K562 (cell line): ENCODE measurements around the gene EIF2S1. TPM values are rescaled to one million over a fixed set of nuclear protein-coding genes. Genes with fewer than 3 reads are reported as not detected.

Source experiments
- CBX3 ChIP-seq, 2 experiments: IDR thresholded peaks; 1 replicate in 1 of 2; 2 replicates in 1 of 2; pipeline ENCODE4 v1.6.1; 2012; ENCODE audit warnings: inconsistent platforms in 2 of 2, low read length in 2 of 2, borderline replicate concordance in 1 of 2, control low read depth in 1 of 2
- GATAD2A ChIP-seq: fragments of 450-650 bp; IDR thresholded peaks from 2 replicates; pipeline ENCODE4 v1.6.1; 2017
- HDGF ChIP-seq: fragments of 450-650 bp; IDR thresholded peaks from 2 replicates; pipeline ENCODE4 v1.6.1; 2016
- KHSRP ChIP-seq: fragments of 450-650 bp; IDR thresholded peaks from 2 replicates; pipeline ENCODE4 v1.6.1; 2017
- KLF10 ChIP-seq: fragments of 250-450 bp; sonication (Bioruptor Pico); IDR thresholded peaks from 2 replicates; pipeline ENCODE4 v1.6.1; 2021; ENCODE audit warnings: matching md5 sums
- KLF13 ChIP-seq: fragments of 450-650 bp; IDR thresholded peaks from 2 replicates; pipeline ENCODE4 v1.6.1; 2016; ENCODE audit warnings: missing genetic modification characterization, low read depth, mild to moderate bottlenecking, missing compliant biosample characterization, moderate library complexity, borderline replicate concordance
- KLF16 ChIP-seq: IDR thresholded peaks from 2 replicates; pipeline ENCODE4 v1.6.1; 2016; ENCODE audit warnings: antibody characterized with exemption
- MTA1 ChIP-seq: fragments of 450-650 bp; IDR thresholded peaks from 2 replicates; pipeline ENCODE4 v1.6.1; 2017; ENCODE audit warnings: borderline replicate concordance
- MYC ChIP-seq, 2 experiments: fragments of 250-450 bp in 1 of 2; sonication (Bioruptor Pico) in 1 of 2; IDR thresholded peaks; 2 replicates each; pipeline versions ENCODE4 v1.5.1 to v1.6.1; 2012 to 2021; ENCODE audit warnings: low read depth in 2 of 2, borderline replicate concordance in 1 of 2, improper control_type of control experiment in 1 of 2, low read length in 1 of 2, mild to moderate bottlenecking in 1 of 2, moderate library complexity in 1 of 2
- NR2F6 ChIP-seq: fragments of 450-650 bp; formaldehyde crosslinking; IDR thresholded peaks from 2 replicates; pipeline ENCODE4 v1.4.0; 2020; ENCODE audit warnings: mild to moderate bottlenecking
- NR3C1 ChIP-seq: sonication (generic); formaldehyde crosslinking; IDR thresholded peaks from 2 replicates; pipeline ENCODE4 v1.8.1; 2022; ENCODE audit warnings: missing genetic modification reagents
- STAG1 ChIP-seq: sonication (generic); formaldehyde crosslinking; IDR thresholded peaks from 2 replicates; pipeline ENCODE4 v1.5.0; 2020; ENCODE audit warnings: missing genetic modification reagents, borderline replicate concordance
- ZC3H11A ChIP-seq: IDR thresholded peaks from 2 replicates; pipeline ENCODE4 v1.6.1; 2012; ENCODE audit warnings: low read depth, low read length, improper control_type of control experiment
- ZNF143 ChIP-seq: sonication (generic); formaldehyde crosslinking; IDR thresholded peaks from 2 replicates; pipeline ENCODE4 v1.9.0; 2022; ENCODE audit warnings: mild to moderate bottlenecking, missing genetic modification reagents
- polyA plus RNA-seq, 8 experiments: library from polyadenylated mRNA; depleted of rRNA in 4 of 8; stranded (reverse) in 5 of 8; unstranded in 3 of 8; fragments of >200 nt; fragmentation: Nextera tagmentation in 2 of 8; fragmentation: Illumina TruSeq in 1 of 8; extraction: Ambion mirVana in 2 of 8; extraction: Trizol in 1 of 8; gene quantifications; 2 replicates each; pipeline versions ENCODE4 v1.2.1 to v1.2.3, GENCODE V29; 2011 to 2014; ENCODE audit warnings: inconsistent platforms in 1 of 8, missing spikeins in 1 of 8
- total RNA-seq, 7 experiments: library from RNA; depleted of rRNA in 6 of 7; stranded (reverse); fragments of >200 nt in 6 of 7; fragmentation: Illumina TruSeq in 2 of 7; extraction: Trizol in 2 of 7; gene quantifications; 2 replicates each; pipeline versions ENCODE4 v1.2.1 to v1.2.3, GENCODE V29; 2011 to 2021; ENCODE audit warnings: low replicate concordance in 1 of 7
- TF ChIP-seq, protein P1 (sequence below): fragments of 450-650 bp; IDR thresholded peaks from one replicate; pipeline ENCODE4 v1.6.1; 2018; ENCODE audit warnings: mild to moderate bottlenecking, moderate library complexity; ENCODE audit not compliant: partially characterized antibody
- TF ChIP-seq, protein P2 (sequence below): fragments of 250-450 bp; sonication (Bioruptor Pico); IDR thresholded peaks from 2 replicates; pipeline ENCODE4 v1.5.0; 2021; ENCODE audit warnings: mild to moderate bottlenecking, borderline replicate concordance
- TF ChIP-seq, protein P3 (sequence below): IDR thresholded peaks from 3 replicates; pipeline ENCODE4 v1.6.1; 2011; ENCODE audit warnings: borderline replicate concordance, mild to moderate bottlenecking; ENCODE audit not compliant: insufficient read length, insufficient read depth
- TF ChIP-seq, protein P4 (sequence below): IDR thresholded peaks from 2 replicates; pipeline ENCODE4 v1.6.1; 2011; ENCODE audit not compliant: insufficient read length; ENCODE audit errors: extremely low read depth
- TF ChIP-seq, protein P5 (sequence below): fragments of 250-450 bp; sonication (Bioruptor Pico); IDR thresholded peaks from 2 replicates; pipeline ENCODE4 v1.5.0; 2021
- TF ChIP-seq, protein P6 (sequence below), 2 experiments: fragments of 200-800 bp in 1 of 2; sonication (Bioruptor generic) in 1 of 2; sonication (generic) in 1 of 2; formaldehyde crosslinking in 1 of 2; IDR thresholded peaks in 1 of 2; conservative IDR thresholded peaks in 1 of 2; 2 replicates each; pipeline versions ENCODE4 v1.5.0 to v1.6.1; 2016 to 2020; ENCODE audit warnings: missing compliant biosample characterization in 1 of 2, missing genetic modification characterization in 1 of 2, missing genetic modification reagents in 1 of 2

The EIF2S1 gene
- total and polyA plus RNA-seq, 9 of the 15 experiments (the other 6 are each of a cell fraction or from before 2014, with no cell fraction given) = 216 to 1,018 (median 332) TPM

DNA sequence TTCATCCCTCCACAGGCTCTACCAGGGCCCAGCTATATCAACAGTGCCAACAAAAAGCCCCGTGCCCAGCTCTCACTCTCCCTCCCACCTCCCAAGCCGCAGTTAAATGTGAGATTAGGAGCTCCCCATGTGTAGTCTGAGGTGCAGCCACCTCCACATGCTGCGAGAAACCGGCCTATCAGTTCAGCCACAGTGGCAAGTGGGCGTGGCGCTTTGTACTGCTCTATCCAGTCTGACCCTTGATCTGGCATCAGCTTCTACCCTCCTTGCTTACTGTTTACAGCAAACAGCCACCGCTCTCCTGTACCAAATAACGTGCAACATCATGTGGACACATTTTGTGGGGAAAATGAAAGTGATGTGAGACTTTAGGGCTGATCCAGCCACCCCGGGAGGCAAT, 50.2 kb downstream of the EIF2S1 start (continued):
- TF ChIP-seq, protein P1, sequence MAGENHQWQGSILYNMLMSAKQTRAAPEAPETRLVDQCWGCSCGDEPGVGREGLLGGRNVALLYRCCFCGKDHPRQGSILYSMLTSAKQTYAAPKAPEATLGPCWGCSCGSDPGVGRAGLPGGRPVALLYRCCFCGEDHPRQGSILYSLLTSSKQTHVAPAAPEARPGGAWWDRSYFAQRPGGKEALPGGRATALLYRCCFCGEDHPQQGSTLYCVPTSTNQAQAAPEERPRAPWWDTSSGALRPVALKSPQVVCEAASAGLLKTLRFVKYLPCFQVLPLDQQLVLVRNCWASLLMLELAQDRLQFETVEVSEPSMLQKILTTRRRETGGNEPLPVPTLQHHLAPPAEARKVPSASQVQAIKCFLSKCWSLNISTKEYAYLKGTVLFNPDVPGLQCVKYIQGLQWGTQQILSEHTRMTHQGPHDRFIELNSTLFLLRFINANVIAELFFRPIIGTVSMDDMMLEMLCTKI = no peak
- TF ChIP-seq KLF10 (CRISPR knock-in tag) (no peak), NR3C1 (no peak), CBX3 (IDR thresholded peaks at IDR 0.05; ENCODE audit: borderline replicate concordance in 1 of 2, low read length in 2 of 2) (no peak), KLF16 (no peak), MTA1 (no peak), HDGF (no peak), KHSRP (no peak), MYC (IDR thresholded peaks at IDR 0.05; ENCODE audit: low read depth, low read length) (no peak), MYC (CRISPR knock-in tag; IDR thresholded peaks at IDR 0.05; ENCODE audit: borderline replicate concordance, low read depth) (no peak), ZC3H11A (no peak), ZNF143 (no peak), KLF13 (tag) (peak; percentile 74; the same call in 1 of the 2 replicates), STAG1 (CRISPR knock-in tag) (no peak), GATAD2A (no peak), NR2F6 (no peak)
- TF ChIP-seq, protein P2, sequence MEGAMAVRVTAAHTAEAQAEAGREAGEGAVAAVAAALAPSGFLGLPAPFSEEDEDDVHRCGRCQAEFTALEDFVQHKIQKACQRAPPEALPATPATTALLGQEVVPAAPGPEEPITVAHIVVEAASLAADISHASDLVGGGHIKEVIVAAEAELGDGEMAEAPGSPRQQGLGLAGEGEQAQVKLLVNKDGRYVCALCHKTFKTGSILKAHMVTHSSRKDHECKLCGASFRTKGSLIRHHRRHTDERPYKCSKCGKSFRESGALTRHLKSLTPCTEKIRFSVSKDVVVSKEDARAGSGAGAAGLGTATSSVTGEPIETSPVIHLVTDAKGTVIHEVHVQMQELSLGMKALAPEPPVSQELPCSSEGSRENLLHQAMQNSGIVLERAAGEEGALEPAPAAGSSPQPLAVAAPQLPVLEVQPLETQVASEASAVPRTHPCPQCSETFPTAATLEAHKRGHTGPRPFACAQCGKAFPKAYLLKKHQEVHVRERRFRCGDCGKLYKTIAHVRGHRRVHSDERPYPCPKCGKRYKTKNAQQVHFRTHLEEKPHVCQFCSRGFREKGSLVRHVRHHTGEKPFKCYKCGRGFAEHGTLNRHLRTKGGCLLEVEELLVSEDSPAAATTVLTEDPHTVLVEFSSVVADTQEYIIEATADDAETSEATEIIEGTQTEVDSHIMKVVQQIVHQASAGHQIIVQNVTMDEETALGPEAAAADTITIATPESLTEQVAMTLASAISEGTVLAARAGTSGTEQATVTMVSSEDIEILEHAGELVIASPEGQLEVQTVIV = no peak
- TF ChIP-seq, protein P3, sequence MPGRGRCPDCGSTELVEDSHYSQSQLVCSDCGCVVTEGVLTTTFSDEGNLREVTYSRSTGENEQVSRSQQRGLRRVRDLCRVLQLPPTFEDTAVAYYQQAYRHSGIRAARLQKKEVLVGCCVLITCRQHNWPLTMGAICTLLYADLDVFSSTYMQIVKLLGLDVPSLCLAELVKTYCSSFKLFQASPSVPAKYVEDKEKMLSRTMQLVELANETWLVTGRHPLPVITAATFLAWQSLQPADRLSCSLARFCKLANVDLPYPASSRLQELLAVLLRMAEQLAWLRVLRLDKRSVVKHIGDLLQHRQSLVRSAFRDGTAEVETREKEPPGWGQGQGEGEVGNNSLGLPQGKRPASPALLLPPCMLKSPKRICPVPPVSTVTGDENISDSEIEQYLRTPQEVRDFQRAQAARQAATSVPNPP = no peak
- TF ChIP-seq, protein P4, sequence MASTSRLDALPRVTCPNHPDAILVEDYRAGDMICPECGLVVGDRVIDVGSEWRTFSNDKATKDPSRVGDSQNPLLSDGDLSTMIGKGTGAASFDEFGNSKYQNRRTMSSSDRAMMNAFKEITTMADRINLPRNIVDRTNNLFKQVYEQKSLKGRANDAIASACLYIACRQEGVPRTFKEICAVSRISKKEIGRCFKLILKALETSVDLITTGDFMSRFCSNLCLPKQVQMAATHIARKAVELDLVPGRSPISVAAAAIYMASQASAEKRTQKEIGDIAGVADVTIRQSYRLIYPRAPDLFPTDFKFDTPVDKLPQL = no peak
- TF ChIP-seq, protein P5, sequence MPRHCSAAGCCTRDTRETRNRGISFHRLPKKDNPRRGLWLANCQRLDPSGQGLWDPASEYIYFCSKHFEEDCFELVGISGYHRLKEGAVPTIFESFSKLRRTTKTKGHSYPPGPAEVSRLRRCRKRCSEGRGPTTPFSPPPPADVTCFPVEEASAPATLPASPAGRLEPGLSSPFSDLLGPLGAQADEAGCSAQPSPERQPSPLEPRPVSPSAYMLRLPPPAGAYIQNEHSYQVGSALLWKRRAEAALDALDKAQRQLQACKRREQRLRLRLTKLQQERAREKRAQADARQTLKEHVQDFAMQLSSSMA (CRISPR knock-in tag) = no peak
- TF ChIP-seq, protein P6, sequence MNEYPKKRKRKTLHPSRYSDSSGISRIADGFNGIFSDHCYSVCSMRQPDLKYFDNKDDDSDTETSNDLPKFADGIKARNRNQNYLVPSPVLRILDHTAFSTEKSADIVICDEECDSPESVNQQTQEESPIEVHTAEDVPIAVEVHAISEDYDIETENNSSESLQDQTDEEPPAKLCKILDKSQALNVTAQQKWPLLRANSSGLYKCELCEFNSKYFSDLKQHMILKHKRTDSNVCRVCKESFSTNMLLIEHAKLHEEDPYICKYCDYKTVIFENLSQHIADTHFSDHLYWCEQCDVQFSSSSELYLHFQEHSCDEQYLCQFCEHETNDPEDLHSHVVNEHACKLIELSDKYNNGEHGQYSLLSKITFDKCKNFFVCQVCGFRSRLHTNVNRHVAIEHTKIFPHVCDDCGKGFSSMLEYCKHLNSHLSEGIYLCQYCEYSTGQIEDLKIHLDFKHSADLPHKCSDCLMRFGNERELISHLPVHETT (CRISPR knock-in tag; conservative IDR thresholded peaks at IDR 0.05 in 1 of 2, IDR thresholded peaks at IDR 0.05 in 1 of 2) = no peak
